HL-60 (cell line): ENCODE results near the gene VWA7.

Experiments
- DNase-seq, 2 experiments: peaks; one replicate each; pipeline ENCODE4 v3.0.0-alpha.2; 2010 to 2020; ENCODE audit warnings: low read depth in 1 of 2, low spot score in 1 of 2
- H3K27ac ChIP-seq: fragments of 250-450 bp; sonication (Bioruptor Pico); replicated peaks from 2 replicates; pipeline ENCODE4 v1.5.1; 2020; ENCODE audit warnings: mild to moderate bottlenecking, moderate library complexity
- H3K27me3 ChIP-seq: fragments of 250-450 bp; sonication (Bioruptor Pico); 2 replicates; pipeline ENCODE4 v1.5.1; 2021; ENCODE audit warnings: mild to moderate bottlenecking, moderate library complexity; ENCODE audit not compliant: insufficient read depth, poor library complexity, severe bottlenecking
- H3K4me3 ChIP-seq: replicated peaks from 2 replicates; pipeline ENCODE4 v1.5.1; 2011; ENCODE audit warnings: mild to moderate bottlenecking, control low read depth, low read length; ENCODE audit not compliant: insufficient read depth
- GABPA ChIP-seq: IDR thresholded peaks from 2 replicates; pipeline ENCODE4 v1.6.1; 2012; ENCODE audit warnings: low read depth
- POLR2AphosphoS5 ChIP-seq: IDR thresholded peaks from 2 replicates; pipeline ENCODE4 v1.6.1; 2012; ENCODE audit warnings: low read depth
- SPI1 ChIP-seq: IDR thresholded peaks from 2 replicates; pipeline ENCODE4 v1.6.1; 2012; ENCODE audit warnings: low read depth, mild to moderate bottlenecking, borderline replicate concordance
- TF ChIP-seq, protein P1 (sequence below): IDR thresholded peaks from 2 replicates; pipeline ENCODE4 v1.6.1; 2012; ENCODE audit warnings: low read depth; ENCODE audit not compliant: insufficient replicate concordance
- TF ChIP-seq, protein P2 (sequence below): IDR thresholded peaks from one replicate; pipeline ENCODE4 v1.5.1; 2011; ENCODE audit warnings: low read length, control low read depth, inconsistent platforms; ENCODE audit not compliant: insufficient read depth

The VWA7 gene

DNA sequence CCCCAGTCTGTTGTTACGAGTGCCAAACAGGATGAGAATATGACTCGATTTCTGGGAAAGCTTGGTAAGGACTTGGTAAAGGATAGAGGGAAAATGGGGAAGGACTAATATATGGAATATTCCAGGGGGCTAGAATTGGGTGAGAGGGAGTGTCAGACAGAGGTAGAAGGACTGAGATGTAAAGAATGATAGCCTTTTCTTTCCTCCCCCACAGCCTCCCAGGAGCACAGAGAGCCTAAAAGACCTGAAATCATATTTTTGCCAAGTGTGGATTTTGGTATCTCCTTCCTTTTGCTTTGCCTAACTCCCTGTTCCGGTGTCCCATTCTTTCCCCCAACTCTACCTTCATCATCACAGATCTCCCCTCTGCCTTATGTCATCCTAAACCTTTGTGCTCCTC lies 34.2 kb downstream of the VWA7 start:
- TF ChIP-seq POLR2AphosphoS5 (no peak), SPI1 (no peak), GABPA (no peak)
- TF ChIP-seq, protein P1, sequence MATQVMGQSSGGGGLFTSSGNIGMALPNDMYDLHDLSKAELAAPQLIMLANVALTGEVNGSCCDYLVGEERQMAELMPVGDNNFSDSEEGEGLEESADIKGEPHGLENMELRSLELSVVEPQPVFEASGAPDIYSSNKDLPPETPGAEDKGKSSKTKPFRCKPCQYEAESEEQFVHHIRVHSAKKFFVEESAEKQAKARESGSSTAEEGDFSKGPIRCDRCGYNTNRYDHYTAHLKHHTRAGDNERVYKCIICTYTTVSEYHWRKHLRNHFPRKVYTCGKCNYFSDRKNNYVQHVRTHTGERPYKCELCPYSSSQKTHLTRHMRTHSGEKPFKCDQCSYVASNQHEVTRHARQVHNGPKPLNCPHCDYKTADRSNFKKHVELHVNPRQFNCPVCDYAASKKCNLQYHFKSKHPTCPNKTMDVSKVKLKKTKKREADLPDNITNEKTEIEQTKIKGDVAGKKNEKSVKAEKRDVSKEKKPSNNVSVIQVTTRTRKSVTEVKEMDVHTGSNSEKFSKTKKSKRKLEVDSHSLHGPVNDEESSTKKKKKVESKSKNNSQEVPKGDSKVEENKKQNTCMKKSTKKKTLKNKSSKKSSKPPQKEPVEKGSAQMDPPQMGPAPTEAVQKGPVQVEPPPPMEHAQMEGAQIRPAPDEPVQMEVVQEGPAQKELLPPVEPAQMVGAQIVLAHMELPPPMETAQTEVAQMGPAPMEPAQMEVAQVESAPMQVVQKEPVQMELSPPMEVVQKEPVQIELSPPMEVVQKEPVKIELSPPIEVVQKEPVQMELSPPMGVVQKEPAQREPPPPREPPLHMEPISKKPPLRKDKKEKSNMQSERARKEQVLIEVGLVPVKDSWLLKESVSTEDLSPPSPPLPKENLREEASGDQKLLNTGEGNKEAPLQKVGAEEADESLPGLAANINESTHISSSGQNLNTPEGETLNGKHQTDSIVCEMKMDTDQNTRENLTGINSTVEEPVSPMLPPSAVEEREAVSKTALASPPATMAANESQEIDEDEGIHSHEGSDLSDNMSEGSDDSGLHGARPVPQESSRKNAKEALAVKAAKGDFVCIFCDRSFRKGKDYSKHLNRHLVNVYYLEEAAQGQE: no peak
- TF ChIP-seq, protein P2, sequence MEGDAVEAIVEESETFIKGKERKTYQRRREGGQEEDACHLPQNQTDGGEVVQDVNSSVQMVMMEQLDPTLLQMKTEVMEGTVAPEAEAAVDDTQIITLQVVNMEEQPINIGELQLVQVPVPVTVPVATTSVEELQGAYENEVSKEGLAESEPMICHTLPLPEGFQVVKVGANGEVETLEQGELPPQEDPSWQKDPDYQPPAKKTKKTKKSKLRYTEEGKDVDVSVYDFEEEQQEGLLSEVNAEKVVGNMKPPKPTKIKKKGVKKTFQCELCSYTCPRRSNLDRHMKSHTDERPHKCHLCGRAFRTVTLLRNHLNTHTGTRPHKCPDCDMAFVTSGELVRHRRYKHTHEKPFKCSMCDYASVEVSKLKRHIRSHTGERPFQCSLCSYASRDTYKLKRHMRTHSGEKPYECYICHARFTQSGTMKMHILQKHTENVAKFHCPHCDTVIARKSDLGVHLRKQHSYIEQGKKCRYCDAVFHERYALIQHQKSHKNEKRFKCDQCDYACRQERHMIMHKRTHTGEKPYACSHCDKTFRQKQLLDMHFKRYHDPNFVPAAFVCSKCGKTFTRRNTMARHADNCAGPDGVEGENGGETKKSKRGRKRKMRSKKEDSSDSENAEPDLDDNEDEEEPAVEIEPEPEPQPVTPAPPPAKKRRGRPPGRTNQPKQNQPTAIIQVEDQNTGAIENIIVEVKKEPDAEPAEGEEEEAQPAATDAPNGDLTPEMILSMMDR: no peak
- Histone ChIP-seq H3K27ac (no peak overlapping the region), H3K4me3 (no peak overlapping the region), H3K27me3 (no peaks in the 10 kb centered on the region)
- no peak for DNase-seq

DNA sequence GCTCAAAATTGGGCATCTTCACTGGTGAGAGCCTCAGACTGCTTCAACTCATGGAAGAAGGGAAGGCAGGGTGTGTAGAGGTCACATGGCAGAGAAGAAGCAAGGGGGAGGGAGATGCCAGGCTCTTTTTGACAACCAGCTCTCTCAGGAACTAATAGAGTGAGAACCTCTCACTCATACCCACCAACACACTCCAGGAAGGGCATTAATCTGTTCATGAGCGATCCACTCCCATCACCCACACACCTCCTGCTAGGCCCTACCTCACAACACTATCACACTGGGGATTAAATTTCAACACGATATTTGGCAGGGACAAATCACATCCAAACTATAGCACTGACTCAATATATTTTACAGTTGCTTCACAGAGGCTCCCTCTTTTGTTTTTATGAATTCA lies 35.3 kb downstream of the VWA7 start:
- H3K27me3 ChIP-seq: no peaks in the 10 kb centered on the region
- no peak overlapping the region for H3K27ac ChIP-seq
- TF ChIP-seq, protein P1: no peak
- TF ChIP-seq GABPA (no peak), SPI1 (no peak), POLR2AphosphoS5 (no peak)
- TF ChIP-seq, protein P2: no peak
- no peak for DNase-seq
- H3K4me3 ChIP-seq: no peak overlapping the region

DNA sequence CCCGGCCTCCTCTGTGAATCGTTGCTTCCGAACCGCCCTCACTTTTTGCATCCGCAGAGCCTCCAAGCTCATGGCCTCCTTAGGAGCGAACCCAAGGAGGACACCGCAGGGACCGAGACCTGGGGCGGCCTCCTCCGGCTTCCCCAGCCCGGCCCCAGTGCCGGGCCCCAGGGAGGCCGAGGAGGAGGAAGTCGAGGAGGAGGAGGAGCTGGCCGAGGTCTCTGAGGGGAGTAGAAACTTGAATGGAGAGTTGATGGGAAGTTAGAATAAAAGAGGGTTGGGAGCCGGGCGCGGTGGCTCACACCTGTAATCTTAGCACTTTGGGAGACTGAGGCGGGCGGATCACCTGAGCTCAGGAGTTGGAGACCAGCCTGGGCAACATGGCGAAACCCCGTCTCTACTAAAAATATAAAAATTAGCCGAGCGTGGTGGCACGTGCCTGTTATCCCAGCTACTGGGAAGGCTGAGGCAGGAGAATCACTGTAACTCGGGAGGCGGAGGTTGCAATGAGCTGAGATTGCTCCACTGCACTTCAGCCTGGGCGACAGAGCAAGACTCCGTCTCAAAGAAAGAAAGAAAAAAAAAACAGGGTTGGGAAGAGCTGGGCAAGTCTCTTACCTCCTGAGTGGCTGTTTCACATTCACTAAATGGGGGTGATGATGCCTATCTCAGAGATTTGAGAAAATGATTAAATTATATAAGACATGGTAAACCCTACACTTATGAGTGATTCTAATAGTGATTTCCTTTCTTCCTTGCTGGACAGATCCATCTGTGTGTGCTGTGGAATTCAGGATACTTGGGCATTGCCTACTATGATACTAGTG lies 36.5 kb downstream of the VWA7 start:
- TF ChIP-seq, protein P1: peak; percentile 8
- 0 out of 2 replicates have a peak, but pooled peaks have one; percentile 65 for TF ChIP-seq POLR2AphosphoS5
- 0 out of 2 replicates have a peak, but pooled peaks have one; percentile 29 for TF ChIP-seq SPI1
- no peak for TF ChIP-seq GABPA
- peak in 1 of 2 experiments; percentile 79 for DNase-seq
- H3K27ac ChIP-seq: peak overlapping the region; percentile 99
- H3K4me3 ChIP-seq: peak overlapping the region; percentile 60
- no peaks in the 10 kb centered on the region for H3K27me3 ChIP-seq
